Measurements from ENCODE around the gene TRERF1. TPM values are rescaled to one million over a fixed set of nuclear protein-coding genes. Genes with fewer than 3 reads are reported as not detected.

TRERF1 gene
- total RNA-seq, 1 donor from 2014 or later = 37.3 TPM

DNA sequence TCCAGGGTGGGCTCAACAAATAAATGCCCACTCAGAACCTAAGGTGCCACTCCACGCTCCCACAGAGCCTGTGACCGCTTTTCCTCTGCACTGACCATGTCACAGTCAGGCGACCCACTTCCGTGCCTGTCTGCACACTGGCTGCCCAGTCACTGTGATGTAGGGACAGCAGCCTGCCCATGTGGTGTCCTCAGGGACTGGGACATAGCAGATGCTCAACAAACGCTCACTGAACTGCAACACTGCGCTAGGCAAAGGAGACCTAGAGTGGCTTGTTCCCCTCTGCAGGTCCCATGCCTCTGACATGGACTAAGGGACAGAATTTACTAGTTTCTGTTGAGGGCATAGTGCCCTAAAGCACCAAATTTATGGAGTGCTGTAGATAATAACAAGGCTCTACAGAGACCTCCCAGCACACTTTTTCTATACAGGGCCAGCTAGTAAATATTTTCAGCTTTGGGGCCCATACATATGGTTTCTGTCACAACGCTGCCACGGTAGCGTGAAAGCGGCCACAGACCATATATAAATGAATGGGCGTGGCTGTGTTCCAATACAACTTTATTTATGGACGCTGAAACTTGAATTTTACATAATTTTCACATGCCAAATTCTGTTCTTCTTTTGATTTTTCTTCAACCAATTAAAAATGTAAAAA lies 176.2 kb downstream of the TRERF1 start:
- no peak for DNase-seq
- H3K36me3 Mint-ChIP-seq (ENCODE audit: low read depth) = peaks cover 18% of the 10 kb centered on the region
- peaks cover 30% of the 10 kb centered on the region for H3K4me1 Mint-ChIP-seq
- H3K27ac Mint-ChIP-seq = no peak overlapping the region
- intact Hi-C loops (cut with micrococcal nuclease) = loop anchor here (5.0 kb wide), 2 partner anchors 37 to 82 kb away; no protein-coding TSS in a partner anchor
- no peaks in the 10 kb centered on the region for H3K27me3 Mint-ChIP-seq
- H3K4me3 Mint-ChIP-seq = no peak overlapping the region
- H3K9me3 Mint-ChIP-seq = no peaks in the 10 kb centered on the region

DNA sequence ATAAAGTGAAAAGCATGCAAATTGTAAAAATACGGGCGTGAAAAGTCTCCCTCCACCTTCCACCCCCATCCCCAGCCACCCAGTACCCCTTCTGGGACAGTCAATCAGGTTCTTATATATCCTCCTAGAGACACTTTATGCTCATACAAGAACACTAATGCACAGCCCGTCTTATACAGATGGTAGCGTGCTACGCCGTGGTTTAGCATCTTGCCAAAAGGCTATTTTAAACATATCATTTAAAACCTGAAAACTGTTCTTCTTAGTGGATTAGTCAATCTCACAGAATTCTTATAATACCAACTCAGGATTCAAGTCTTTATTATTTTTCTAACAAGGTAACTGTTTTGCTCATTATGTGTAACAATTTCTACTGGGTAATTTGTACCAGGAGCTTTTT lies 176.8 kb downstream of the TRERF1 start:
- Mint-ChIP-seq H3K27me3 (no peaks in the 10 kb centered on the region), H3K4me1 (peaks cover 32% of the 10 kb centered on the region), H3K36me3 (ENCODE audit: low read depth) (peaks cover 21% of the 10 kb centered on the region), H3K27ac (no peak overlapping the region), H3K4me3 (no peak overlapping the region), H3K9me3 (no peaks in the 10 kb centered on the region)
- DNase-seq = no peak
- intact Hi-C loops (cut with micrococcal nuclease) = loop anchor here (5.0 kb wide), 2 partner anchors 37 to 82 kb away; no protein-coding TSS in a partner anchor

- no peak for DNase-seq
- H3K9me3 Mint-ChIP-seq = no peaks in the 10 kb centered on the region
- no peak overlapping the region for H3K27ac Mint-ChIP-seq
- peaks cover 19% of the 10 kb centered on the region for H3K4me1 Mint-ChIP-seq
- H3K27me3 Mint-ChIP-seq = no peaks in the 10 kb centered on the region
- H3K36me3 Mint-ChIP-seq (ENCODE audit: low read depth) = peaks cover 31% of the 10 kb centered on the region
- intact Hi-C loops (cut with micrococcal nuclease) = no loop called here
- no peak overlapping the region for H3K4me3 Mint-ChIP-seq
Observed at GRCh38 chr6:42271834-42272805, 179.6 kb downstream of the TRERF1 start.

DNA sequence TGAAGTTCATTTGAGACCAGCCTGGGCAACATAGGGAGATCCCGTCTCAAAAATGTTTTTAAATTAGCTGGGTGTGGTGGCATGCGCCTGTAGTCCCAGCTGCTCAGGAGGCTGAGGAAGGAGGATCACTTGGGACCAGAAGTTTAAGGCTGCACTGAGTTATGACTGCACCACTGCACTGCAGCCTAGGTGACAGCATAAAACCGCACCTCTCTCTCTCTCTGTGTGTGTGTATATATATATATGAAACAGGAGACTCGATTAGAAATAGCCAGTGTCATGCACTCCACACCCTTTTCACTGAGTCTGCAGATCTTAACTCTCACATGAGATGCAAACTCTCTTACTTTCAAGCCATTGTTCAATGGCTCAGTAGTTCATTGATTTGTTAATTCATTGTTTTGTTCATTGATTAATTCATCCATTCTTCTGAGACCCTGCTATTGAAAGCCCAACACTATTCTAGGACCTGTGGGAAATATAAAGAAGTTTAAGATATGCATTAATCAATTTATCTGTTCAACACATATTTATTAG lies 181.7 kb downstream of the TRERF1 start:
- Mint-ChIP-seq H3K4me1 (peaks cover 17% of the 10 kb centered on the region), H3K4me3 (no peak overlapping the region), H3K27ac (no peak overlapping the region), H3K9me3 (no peaks in the 10 kb centered on the region), H3K36me3 (ENCODE audit: low read depth) (peaks cover 26% of the 10 kb centered on the region), H3K27me3 (no peaks in the 10 kb centered on the region)
- intact Hi-C loops (cut with micrococcal nuclease) = no loop called here
- no peak for DNase-seq

GRCh38 chr6:42269553-42269952 lies 182.2 kb downstream of the TRERF1 start:
- H3K27ac Mint-ChIP-seq = no peak overlapping the region
- peaks cover 17% of the 10 kb centered on the region for H3K4me1 Mint-ChIP-seq
- H3K9me3 Mint-ChIP-seq = no peaks in the 10 kb centered on the region
- peaks cover 26% of the 10 kb centered on the region for H3K36me3 Mint-ChIP-seq (ENCODE audit: low read depth)
- no peak overlapping the region for H3K4me3 Mint-ChIP-seq
- H3K27me3 Mint-ChIP-seq = no peaks in the 10 kb centered on the region
- intact Hi-C loops (cut with micrococcal nuclease) = no loop called here
- peak; percentile 69 for DNase-seq

GRCh38 chr6:42268835-42269204 lies 182.9 kb downstream of the TRERF1 start:
- peak overlapping the region; percentile 50 for H3K27ac Mint-ChIP-seq
- H3K9me3 Mint-ChIP-seq = no peaks in the 10 kb centered on the region
- peaks cover 26% of the 10 kb centered on the region for H3K36me3 Mint-ChIP-seq (ENCODE audit: low read depth)
- H3K4me3 Mint-ChIP-seq = no peak overlapping the region
- H3K4me1 Mint-ChIP-seq = peaks cover 17% of the 10 kb centered on the region
- no peaks in the 10 kb centered on the region for H3K27me3 Mint-ChIP-seq
- DNase-seq = no peak
- intact Hi-C loops (cut with micrococcal nuclease) = no loop called here

- H3K36me3 Mint-ChIP-seq (ENCODE audit: low read depth) = peaks cover 27% of the 10 kb centered on the region
- peaks cover 17% of the 10 kb centered on the region for H3K4me1 Mint-ChIP-seq
- intact Hi-C loops (cut with micrococcal nuclease) = no loop called here
- no peaks in the 10 kb centered on the region for H3K27me3 Mint-ChIP-seq
- H3K27ac Mint-ChIP-seq = no peak overlapping the region
- no peak overlapping the region for H3K4me3 Mint-ChIP-seq
- DNase-seq = no peak
- H3K9me3 Mint-ChIP-seq = no peaks in the 10 kb centered on the region
Observed at GRCh38 chr6:42268016-42268834, 183.5 kb downstream of the TRERF1 start.

- no peak for DNase-seq
- H3K4me3 Mint-ChIP-seq = no peak overlapping the region
- H3K9me3 Mint-ChIP-seq = no peaks in the 10 kb centered on the region
- H3K4me1 Mint-ChIP-seq = peaks cover 14% of the 10 kb centered on the region
- H3K27me3 Mint-ChIP-seq = no peaks in the 10 kb centered on the region
- H3K27ac Mint-ChIP-seq = no peak overlapping the region
- intact Hi-C loops (cut with micrococcal nuclease) = no loop called here
- H3K36me3 Mint-ChIP-seq (ENCODE audit: low read depth) = peaks cover 32% of the 10 kb centered on the region
Observed at GRCh38 chr6:42266538-42266937, 185.2 kb downstream of the TRERF1 start.

GRCh38 chr6:42264852-42265390 lies 186.8 kb downstream of the TRERF1 start:
- H3K27ac Mint-ChIP-seq = no peak overlapping the region
- intact Hi-C loops (cut with micrococcal nuclease) = loop anchor here (5.0 kb wide), 1 partner anchor 267 kb away; no protein-coding TSS in a partner anchor
- no peak overlapping the region for H3K4me3 Mint-ChIP-seq
- peaks cover 14% of the 10 kb centered on the region for H3K4me1 Mint-ChIP-seq
- DNase-seq = no peak
- H3K36me3 Mint-ChIP-seq (ENCODE audit: low read depth) = peaks cover 33% of the 10 kb centered on the region
- no peaks in the 10 kb centered on the region for H3K27me3 Mint-ChIP-seq
- H3K9me3 Mint-ChIP-seq = no peaks in the 10 kb centered on the region

GRCh38 chr6:42264162-42264851 lies 187.4 kb downstream of the TRERF1 start:
- Mint-ChIP-seq H3K27me3 (no peaks in the 10 kb centered on the region), H3K4me1 (peaks cover 8% of the 10 kb centered on the region), H3K27ac (no peak overlapping the region), H3K9me3 (no peaks in the 10 kb centered on the region), H3K4me3 (no peak overlapping the region), H3K36me3 (ENCODE audit: low read depth) (peaks cover 29% of the 10 kb centered on the region)
- intact Hi-C loops (cut with micrococcal nuclease) = loop anchor here (5.0 kb wide), 1 partner anchor 268 kb away; no protein-coding TSS in a partner anchor
- no peak for DNase-seq

DNA sequence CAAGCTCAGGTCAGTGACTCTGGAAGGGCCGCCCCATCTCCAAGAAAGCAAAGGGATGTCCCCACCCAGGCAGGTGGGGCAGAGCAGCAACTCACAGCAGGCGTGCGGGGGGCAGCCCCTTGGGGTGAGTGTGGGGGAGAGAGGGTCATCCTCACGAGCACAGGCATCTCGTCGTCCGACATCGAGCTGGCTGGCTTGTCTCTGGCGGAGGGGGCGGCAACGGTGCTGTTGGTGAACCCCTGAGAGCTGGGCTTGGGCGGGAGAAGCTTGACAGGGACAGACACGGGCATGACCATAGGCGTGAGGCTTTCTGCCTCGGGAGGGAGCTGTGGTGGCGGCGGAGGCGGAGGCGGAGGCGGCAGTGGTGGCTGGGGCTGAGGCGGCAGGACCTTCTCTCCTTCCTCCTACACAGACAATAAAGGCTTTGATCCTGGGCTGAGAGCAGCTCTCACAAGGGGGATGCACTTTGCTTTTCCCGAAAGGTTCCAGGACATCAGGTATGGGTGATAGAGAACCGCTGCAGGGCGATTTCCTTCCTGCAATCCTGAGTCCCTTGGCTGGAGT lies 188.5 kb downstream of the TRERF1 start:
- no peak for DNase-seq
- H3K4me1 Mint-ChIP-seq = peaks cover 8% of the 10 kb centered on the region
- H3K4me3 Mint-ChIP-seq = no peak overlapping the region
- H3K9me3 Mint-ChIP-seq = no peaks in the 10 kb centered on the region
- H3K36me3 Mint-ChIP-seq (ENCODE audit: low read depth) = peaks cover 28% of the 10 kb centered on the region
- H3K27ac Mint-ChIP-seq = peak overlapping the region; percentile 41
- intact Hi-C loops (cut with micrococcal nuclease) = loop anchor here (5.0 kb wide), 1 partner anchor 269 kb away; no protein-coding TSS in a partner anchor
- no peaks in the 10 kb centered on the region for H3K27me3 Mint-ChIP-seq

GRCh38 chr6:42260972-42261371 lies 190.8 kb downstream of the TRERF1 start:
- Mint-ChIP-seq H3K4me1 (peaks cover 8% of the 10 kb centered on the region), H3K4me3 (no peak overlapping the region), H3K27ac (peak overlapping the region; percentile 73), H3K36me3 (ENCODE audit: low read depth) (peaks cover 28% of the 10 kb centered on the region), H3K9me3 (no peaks in the 10 kb centered on the region), H3K27me3 (no peaks in the 10 kb centered on the region)
- peak; percentile 79 for DNase-seq
- intact Hi-C loops (cut with micrococcal nuclease) = loop anchor here (2.0 to 5.0 kb wide), 3 partner anchors 190 to 286 kb away; partner anchors contain the start of gene TRERF1

Data from activated CD4-positive, alpha-beta T cell treated with anti-CD3 and anti-CD28 coated beads, Interleukin-2, amount 10 ng/mL, durations not matched to agents 24 days and 14 days (primary cell).